ENCODE data around the gene FTHL17. TPM values are rescaled to one million over a fixed set of nuclear protein-coding genes. Genes with fewer than 3 reads are reported as not detected.

FTHL17 gene
- not detected for total RNA-seq
- not detected for polyA plus RNA-seq

- 97% methylated on average over 33 of the region's 33 CpGs for WGBS
- no peaks in the 10 kb centered on the region for H3K36me3 ChIP-seq (ENCODE audit: insufficient read depth)
- no peak within 1 kb of the TSS for H3K4me3 ChIP-seq (ENCODE audit: low read depth, low read length)
- no peak within 1 kb of the TSS for H3K27ac ChIP-seq (ENCODE audit: low read depth)
- DNase-seq (ENCODE audit: extremely low spot score): no peak
- no peaks in the 10 kb centered on the region for H3K4me1 ChIP-seq (ENCODE audit: insufficient read depth)
These were observed at the start of gene FTHL17 for GRCh38 chrX:31071725-31072124. Gene FTHL17, minus strand, starts transcription at chrX:31072041. Its CDS starts 88 bp downstream, at chrX:31071953.

GRCh38 chrX:31117266-31117665 lies 45.4 kb upstream of the FTHL17 start:
- Histone ChIP-seq H3K27ac (ENCODE audit: low read depth) (no peak overlapping the region), H3K4me3 (ENCODE audit: low read depth, low read length) (no peak overlapping the region), H3K36me3 (ENCODE audit: insufficient read depth) (no peaks in the 10 kb centered on the region), H3K4me1 (ENCODE audit: insufficient read depth) (no peaks in the 10 kb centered on the region)
- WGBS: 69% methylated on average over 4 of the region's 4 CpGs
- DNase-seq (ENCODE audit: extremely low spot score): no peak

- DNase-seq (ENCODE audit: extremely low spot score): no peak
- H3K4me1 ChIP-seq (ENCODE audit: insufficient read depth): no peaks in the 10 kb centered on the region
- no peak overlapping the region for H3K4me3 ChIP-seq (ENCODE audit: low read depth, low read length)
- whole genome bisulfite sequencing: 32% methylated on average over 4 of the region's 4 CpGs
- H3K27ac ChIP-seq (ENCODE audit: low read depth): no peak overlapping the region
- no peaks in the 10 kb centered on the region for H3K36me3 ChIP-seq (ENCODE audit: insufficient read depth)
These were observed 43.6 kb upstream of the FTHL17 start for GRCh38 chrX:31115398-31115797.

GRCh38 chrX:31114858-31115257 lies 43.0 kb upstream of the FTHL17 start:
- H3K4me1 ChIP-seq (ENCODE audit: insufficient read depth): no peaks in the 10 kb centered on the region
- H3K27ac ChIP-seq (ENCODE audit: low read depth): no peak overlapping the region
- no peak overlapping the region for H3K4me3 ChIP-seq (ENCODE audit: low read depth, low read length)
- no peaks in the 10 kb centered on the region for H3K36me3 ChIP-seq (ENCODE audit: insufficient read depth)
- DNase-seq (ENCODE audit: extremely low spot score): no peak
- 26% methylated on average over 2 of the region's 2 CpGs for WGBS

GRCh38 chrX:31112226-31112999 lies 40.6 kb upstream of the FTHL17 start:
- Histone ChIP-seq H3K4me3 (ENCODE audit: low read depth, low read length) (no peak overlapping the region), H3K36me3 (ENCODE audit: insufficient read depth) (no peaks in the 10 kb centered on the region), H3K4me1 (ENCODE audit: insufficient read depth) (no peaks in the 10 kb centered on the region), H3K27ac (ENCODE audit: low read depth) (no peak overlapping the region)
- WGBS: 79% methylated on average over 5 of the region's 5 CpGs
- DNase-seq (ENCODE audit: extremely low spot score): no peak

- no peak for DNase-seq (ENCODE audit: extremely low spot score)
- no peaks in the 10 kb centered on the region for H3K36me3 ChIP-seq (ENCODE audit: insufficient read depth)
- 83% methylated on average over 6 of the region's 6 CpGs for WGBS
- no peaks in the 10 kb centered on the region for H3K4me1 ChIP-seq (ENCODE audit: insufficient read depth)
- no peak overlapping the region for H3K4me3 ChIP-seq (ENCODE audit: low read depth, low read length)
- no peak overlapping the region for H3K27ac ChIP-seq (ENCODE audit: low read depth)
These were observed 38.8 kb upstream of the FTHL17 start for GRCh38 chrX:31110657-31111056.

- Histone ChIP-seq H3K36me3 (ENCODE audit: insufficient read depth) (no peaks in the 10 kb centered on the region), H3K4me1 (ENCODE audit: insufficient read depth) (no peaks in the 10 kb centered on the region), H3K27ac (ENCODE audit: low read depth) (no peak overlapping the region), H3K4me3 (ENCODE audit: low read depth, low read length) (no peak overlapping the region)
- no peak for DNase-seq (ENCODE audit: extremely low spot score)
- 77% methylated on average over 2 of the region's 2 CpGs for WGBS
These were observed 27.8 kb upstream of the FTHL17 start for GRCh38 chrX:31099536-31100090.

- Histone ChIP-seq H3K36me3 (ENCODE audit: insufficient read depth) (no peaks in the 10 kb centered on the region), H3K27ac (ENCODE audit: low read depth) (no peak overlapping the region), H3K4me3 (ENCODE audit: low read depth, low read length) (no peak overlapping the region), H3K4me1 (ENCODE audit: insufficient read depth) (no peaks in the 10 kb centered on the region)
- 49% methylated on average over 3 of the region's 3 CpGs for WGBS
- no peak for DNase-seq (ENCODE audit: extremely low spot score)
These were observed 26.2 kb upstream of the FTHL17 start for GRCh38 chrX:31098079-31098478.

GRCh38 chrX:31093639-31093975 lies 21.8 kb upstream of the FTHL17 start:
- DNase-seq (ENCODE audit: extremely low spot score): no peak
- Histone ChIP-seq H3K4me1 (ENCODE audit: insufficient read depth) (no peaks in the 10 kb centered on the region), H3K36me3 (ENCODE audit: insufficient read depth) (no peaks in the 10 kb centered on the region), H3K4me3 (ENCODE audit: low read depth, low read length) (no peak overlapping the region), H3K27ac (ENCODE audit: low read depth) (no peak overlapping the region)
- 95% methylated on average over 4 of the region's 4 CpGs for WGBS

GRCh38 chrX:31092970-31093638 lies 21.3 kb upstream of the FTHL17 start:
- H3K27ac ChIP-seq (ENCODE audit: low read depth): no peak overlapping the region
- H3K4me3 ChIP-seq (ENCODE audit: low read depth, low read length): no peak overlapping the region
- 54% methylated on average over 3 of the region's 3 CpGs for WGBS
- H3K4me1 ChIP-seq (ENCODE audit: insufficient read depth): no peaks in the 10 kb centered on the region
- H3K36me3 ChIP-seq (ENCODE audit: insufficient read depth): no peaks in the 10 kb centered on the region
- no peak for DNase-seq (ENCODE audit: extremely low spot score)

- WGBS: 36% methylated on average over 3 of the region's 3 CpGs
- H3K4me1 ChIP-seq (ENCODE audit: insufficient read depth): no peaks in the 10 kb centered on the region
These were observed 20.6 kb upstream of the FTHL17 start for GRCh38 chrX:31092476-31092875.

GRCh38 chrX:31091819-31092218 lies 20.0 kb upstream of the FTHL17 start:
- WGBS: 71% methylated on average over 1 of the region's 1 CpG
- no peaks in the 10 kb centered on the region for H3K36me3 ChIP-seq (ENCODE audit: insufficient read depth)

More at GRCh38 chrX:31092476-31092875, 20.6 kb upstream of the FTHL17 start:
- Histone ChIP-seq H3K36me3 (ENCODE audit: insufficient read depth) (no peaks in the 10 kb centered on the region), H3K27ac (ENCODE audit: low read depth) (no peak overlapping the region), H3K4me3 (ENCODE audit: low read depth, low read length) (no peak overlapping the region)
- no peak for DNase-seq (ENCODE audit: extremely low spot score)

GRCh38 chrX:31074522-31074921 lies 2.7 kb upstream of the FTHL17 start:
- no peak overlapping the region for H3K27ac ChIP-seq (ENCODE audit: low read depth)
- H3K4me1 ChIP-seq (ENCODE audit: insufficient read depth): no peaks in the 10 kb centered on the region
- H3K4me3 ChIP-seq (ENCODE audit: low read depth, low read length): no peak overlapping the region
- no peak for DNase-seq (ENCODE audit: extremely low spot score)
- H3K36me3 ChIP-seq (ENCODE audit: insufficient read depth): no peaks in the 10 kb centered on the region
- 88% methylated on average over 2 of the region's 2 CpGs for WGBS

More at GRCh38 chrX:31091819-31092218, 20.0 kb upstream of the FTHL17 start:
- H3K27ac ChIP-seq (ENCODE audit: low read depth): no peak overlapping the region
- H3K4me3 ChIP-seq (ENCODE audit: low read depth, low read length): no peak overlapping the region
- no peaks in the 10 kb centered on the region for H3K4me1 ChIP-seq (ENCODE audit: insufficient read depth)
- no peak for DNase-seq (ENCODE audit: extremely low spot score)

GRCh38 chrX:31071262-31071661 lies 579 bp downstream of the FTHL17 start:
- H3K4me3 ChIP-seq (ENCODE audit: low read depth, low read length): no peak overlapping the region
- no peaks in the 10 kb centered on the region for H3K36me3 ChIP-seq (ENCODE audit: insufficient read depth)
- 90% methylated on average over 18 of the region's 18 CpGs for WGBS
- H3K4me1 ChIP-seq (ENCODE audit: insufficient read depth): no peaks in the 10 kb centered on the region
- no peak overlapping the region for H3K27ac ChIP-seq (ENCODE audit: low read depth)
- DNase-seq (ENCODE audit: extremely low spot score): no peak

Measured in urinary bladder (tissue), 4 donors.